GM21619 (cell line): Measurements from ENCODE around the gene AK9.
"Not testable (repeated sequence)": the region's sequence is repeated elsewhere in the genome, so short reads cannot be mapped to it uniquely, and the experiment has no call there.

Source experiments
- ATAC-seq: cut with Tn5 transposase; IDR thresholded peaks from one replicate; pipeline ENCODE4 v1.9.1; 2021; ENCODE audit not compliant: unreplicated experiment

Gene AK9

DNA sequence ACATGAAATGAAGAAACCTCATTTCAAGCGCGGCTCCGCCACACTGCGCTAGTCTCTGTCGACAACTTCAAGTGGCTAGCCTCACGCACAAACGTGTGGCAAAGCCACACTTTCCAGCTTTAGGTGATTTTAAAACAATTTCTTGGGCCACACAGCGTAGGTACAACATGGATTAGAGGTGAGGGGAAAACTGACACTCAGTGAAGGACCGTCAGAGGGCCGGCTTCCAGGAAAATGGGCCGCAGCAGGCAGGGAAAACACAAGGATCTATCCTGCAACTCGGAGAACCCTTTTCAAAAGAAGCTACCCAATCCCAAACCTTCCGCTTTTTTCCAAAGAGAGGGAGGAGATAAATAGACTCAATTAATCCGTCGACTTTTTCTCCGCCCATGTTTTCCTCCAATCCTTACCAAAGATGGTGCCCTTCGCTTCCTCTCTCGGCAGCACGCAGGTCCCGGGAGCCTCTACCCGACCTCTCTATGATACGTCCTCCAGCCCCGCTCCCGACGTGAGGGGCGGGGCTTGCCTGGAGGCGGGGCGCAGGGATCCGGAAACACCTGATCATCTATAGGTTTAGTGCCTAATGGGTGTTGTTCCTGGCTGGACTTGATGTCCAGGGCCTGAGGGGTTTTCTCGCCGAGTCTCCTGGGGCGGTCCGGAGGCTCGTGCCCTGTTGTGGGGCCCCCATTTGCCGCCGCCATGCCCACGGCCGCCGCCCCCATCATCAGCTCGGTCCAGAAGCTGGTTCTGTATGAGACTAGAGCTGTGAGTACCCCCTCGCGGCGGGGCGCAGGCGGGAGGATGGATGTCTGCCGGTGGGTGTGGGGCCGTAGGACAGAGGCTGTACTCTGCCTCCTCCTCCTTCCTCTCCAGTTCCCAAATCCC is at the start of gene AK9, which contains the start of gene FIG4:
Gene AK9, minus strand, starts transcription at position 466 of the 885 bp plus-strand sequence. CDS start 15,457 bp downstream, outside the sequence.
Gene FIG4, plus strand, starts transcription at position 560 of the 885 bp plus-strand sequence. Its CDS starts 140 bp downstream, at position 700.
- peak; percentile 93 for ATAC-seq

DNA sequence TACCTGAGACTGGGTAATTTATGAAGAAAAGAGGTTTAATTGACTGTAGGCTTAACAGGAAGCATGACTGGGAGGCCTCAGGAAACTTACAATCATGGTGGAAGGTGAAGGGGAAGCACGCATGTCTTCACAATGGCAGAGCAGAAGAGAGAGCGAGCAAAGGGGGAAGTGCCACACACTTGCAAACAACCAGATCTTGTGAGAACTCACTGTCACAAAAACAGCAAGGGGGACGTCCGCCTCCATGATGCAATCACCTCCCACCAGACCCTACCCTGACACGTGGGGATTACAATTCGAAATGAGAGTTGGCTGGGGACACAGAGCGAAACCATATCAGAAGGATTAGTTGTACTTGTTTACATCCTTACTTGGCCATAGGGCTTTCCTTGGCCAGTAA is 49.8 kb upstream of the AK9 start:
- no peak for ATAC-seq

DNA sequence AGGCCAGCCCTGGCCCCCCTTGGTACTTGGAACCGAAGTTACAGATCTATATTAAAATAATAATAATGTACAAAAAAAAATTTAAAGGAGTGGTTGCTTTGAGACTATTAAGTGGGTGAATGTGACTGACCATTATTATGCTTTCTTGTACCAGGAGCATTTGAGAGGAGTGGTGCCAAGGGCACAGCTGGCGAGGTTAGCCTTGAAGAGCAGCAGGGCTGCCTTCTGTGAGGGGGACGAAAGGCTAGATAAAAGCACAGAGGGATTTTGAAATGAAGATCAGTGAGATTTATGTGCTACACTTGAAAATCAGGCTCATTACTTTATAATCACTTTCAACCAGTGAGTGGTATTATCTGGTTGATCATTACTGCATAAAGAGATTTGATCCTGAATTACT is 48.7 kb upstream of the AK9 start:
- no peak for ATAC-seq

DNA sequence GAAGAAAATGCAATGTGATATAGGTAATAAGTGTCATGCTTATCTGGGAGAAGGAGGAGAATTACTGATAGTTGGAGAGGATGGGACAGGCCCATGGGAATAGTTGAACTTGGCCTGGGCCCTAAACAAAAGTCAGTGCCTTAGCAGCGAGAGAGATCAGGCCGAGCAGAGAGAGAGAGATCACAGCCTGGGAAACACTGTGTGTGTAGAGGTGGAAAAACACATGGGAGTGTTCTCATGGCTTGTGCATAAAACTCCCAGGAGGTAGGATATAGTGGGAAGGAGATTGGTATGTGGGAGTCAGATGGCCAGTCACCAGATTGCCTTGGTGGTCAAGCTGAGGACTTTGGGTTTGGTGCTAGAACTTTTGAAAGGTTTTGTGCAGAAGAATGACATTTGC is 47.7 kb upstream of the AK9 start:
- no peak for ATAC-seq

DNA sequence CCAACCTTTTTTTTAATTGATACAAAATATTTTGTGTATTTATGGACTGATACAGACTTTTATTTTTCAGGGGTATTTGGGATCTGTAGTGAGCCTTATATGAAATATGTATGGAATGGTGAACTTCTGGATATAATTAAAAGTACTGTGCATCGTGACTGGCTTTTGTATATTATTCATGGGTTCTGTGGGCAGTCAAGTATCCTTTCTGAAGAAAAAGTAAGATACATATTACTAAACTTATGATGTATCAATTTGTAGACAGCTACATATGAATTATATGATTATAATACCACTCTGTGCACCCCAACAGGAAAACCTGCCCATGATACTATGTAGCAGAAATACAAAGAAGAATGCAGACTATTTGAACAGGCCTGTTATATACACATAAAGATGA is 47.3 kb upstream of the AK9 start:
- no peak for ATAC-seq

DNA sequence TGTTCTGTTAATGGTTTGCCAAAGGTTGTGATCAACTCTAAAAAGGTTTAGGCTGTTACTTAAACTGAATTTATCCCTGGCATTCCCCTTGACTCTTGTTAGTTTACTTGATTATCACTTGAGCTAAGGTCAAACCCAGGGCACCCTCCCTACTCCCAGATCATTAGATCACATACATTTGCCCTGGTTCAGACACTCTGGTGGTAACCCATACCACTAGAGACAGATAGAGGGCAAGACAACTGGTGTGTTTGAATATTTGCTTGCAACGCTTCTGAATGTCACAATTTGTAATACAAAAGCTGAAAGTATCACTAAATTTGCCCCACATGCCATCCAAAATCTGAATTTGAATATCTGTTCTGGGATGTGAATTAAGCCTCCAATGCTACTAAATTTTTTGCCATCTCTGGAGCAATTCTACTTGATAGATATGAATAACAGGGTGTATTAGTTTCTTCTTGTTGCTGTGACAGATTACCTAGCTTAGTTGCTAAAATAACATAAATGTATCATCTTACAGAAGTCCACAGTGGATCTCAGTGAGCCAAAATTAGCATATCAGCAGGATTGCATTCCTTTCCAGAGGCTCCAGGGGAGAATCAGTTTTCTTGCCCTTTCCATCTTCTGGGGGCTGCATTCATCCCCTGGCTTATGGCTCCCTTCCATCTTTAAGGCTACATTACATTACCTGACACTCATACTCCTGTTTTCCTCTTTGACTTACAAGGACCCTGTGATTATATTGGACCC is 45.4 kb upstream of the AK9 start:
- no peak for ATAC-seq

DNA sequence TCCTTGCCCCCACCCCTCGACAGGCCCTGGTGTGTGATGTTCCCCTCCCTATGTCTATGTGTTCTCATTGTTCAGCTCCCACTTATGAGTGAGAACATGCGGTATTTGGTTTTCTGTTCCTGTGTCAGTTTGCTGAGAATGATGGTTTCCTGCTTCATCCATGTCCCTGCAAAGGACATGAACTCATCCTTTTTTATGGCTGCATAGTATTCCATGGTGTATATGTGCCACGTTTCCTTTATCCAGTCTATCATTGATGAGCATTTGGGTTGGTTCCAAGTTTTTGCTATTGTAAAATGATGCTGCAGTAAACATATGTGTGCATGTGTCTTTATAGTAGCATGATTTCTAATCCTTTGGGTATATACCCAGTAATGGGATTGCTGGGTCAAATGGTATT is 34.2 kb upstream of the AK9 start:
- not testable (repeated sequence) for ATAC-seq

DNA sequence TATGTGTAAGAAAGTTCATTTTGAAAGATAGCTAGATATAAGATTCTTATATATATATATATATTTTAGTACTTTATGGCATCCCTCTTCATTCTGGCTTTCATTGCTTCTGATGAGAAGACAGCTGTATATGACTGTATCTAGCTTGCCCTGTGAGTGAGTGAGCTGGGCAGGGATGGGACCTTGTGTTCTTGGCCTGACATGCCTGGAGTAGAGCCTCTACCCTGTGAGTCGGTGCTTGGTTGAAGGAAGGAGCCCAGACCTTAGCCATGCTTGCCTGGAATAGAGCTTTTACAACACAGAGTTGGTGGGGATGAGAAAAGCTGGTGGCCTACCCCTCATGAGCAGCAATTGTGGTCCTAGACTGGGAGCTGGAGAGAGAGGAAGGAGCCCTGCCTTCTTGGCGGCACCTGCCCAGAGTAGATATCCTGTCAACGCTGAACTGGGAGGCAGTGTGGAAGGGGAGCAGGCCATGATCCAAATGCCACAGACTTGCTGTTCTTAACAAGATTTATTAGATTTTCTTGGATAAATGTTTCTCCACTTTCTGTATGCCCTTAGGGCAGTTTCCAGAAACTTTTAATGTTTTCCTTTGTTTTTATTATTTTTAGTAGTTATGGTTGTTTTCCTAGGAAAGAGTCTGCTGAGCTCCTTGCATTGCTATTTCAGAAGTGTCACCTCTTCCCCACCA is 31.7 kb upstream of the AK9 start:
- ATAC-seq, result no peak

DNA sequence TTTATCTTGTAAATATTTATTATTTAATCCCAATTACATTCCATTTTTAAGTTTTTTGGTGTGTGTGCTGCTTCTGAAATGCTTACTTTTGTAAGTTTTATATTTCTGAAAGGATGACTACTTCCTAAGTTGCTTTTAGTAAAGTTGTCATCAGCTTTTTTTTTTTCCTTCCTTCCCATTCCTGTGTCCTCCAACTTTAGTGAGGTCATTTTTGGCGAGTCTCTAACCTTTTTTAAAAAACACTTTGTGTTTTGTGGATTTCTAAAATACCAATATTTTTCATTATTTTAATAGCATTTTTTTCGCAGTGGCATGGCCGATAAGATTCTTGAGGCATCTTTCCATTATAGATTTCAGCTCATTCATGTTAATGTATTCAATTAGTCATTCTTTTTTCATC is 31.0 kb upstream of the AK9 start:
- ATAC-seq, result no peak

DNA sequence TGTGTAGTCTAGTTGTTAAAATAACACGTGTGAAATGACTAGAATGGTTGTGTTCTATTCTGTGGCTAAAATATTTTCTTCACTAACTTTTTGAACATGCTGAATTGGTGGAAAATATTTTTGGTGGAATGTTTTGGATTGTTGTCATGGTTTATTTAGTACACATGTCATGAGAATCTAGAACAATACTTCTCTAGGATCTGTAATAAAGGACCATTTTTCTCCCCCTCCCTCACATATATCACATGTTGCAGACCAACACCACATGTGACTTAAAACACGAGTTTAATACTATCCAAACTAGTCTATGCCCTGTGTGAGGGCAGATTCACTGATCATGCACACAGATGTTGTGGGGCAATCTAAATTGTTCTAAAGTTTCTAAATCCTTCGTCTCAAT is 29.3 kb upstream of the AK9 start:
- ATAC-seq, result no peak

DNA sequence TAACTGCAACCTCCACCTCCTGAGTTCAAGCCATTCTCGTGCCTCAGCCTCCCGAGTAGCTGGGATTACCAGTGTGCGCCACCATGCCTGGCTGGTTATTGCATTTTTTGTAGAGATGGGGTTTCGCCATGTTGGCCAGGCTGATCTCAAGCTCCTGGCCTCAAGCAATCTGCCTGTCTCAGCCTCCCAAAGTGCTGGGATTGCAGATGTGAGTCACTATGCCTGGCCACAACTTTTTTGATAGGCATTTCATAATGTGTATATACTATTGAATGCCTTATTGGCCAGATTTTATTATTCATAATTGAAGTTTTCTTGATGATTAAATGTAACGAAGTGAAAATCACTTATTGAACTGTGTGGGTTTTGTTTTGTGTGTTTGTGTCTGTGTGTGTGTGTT is 28.0 kb upstream of the AK9 start:
- ATAC-seq, result no peak

DNA sequence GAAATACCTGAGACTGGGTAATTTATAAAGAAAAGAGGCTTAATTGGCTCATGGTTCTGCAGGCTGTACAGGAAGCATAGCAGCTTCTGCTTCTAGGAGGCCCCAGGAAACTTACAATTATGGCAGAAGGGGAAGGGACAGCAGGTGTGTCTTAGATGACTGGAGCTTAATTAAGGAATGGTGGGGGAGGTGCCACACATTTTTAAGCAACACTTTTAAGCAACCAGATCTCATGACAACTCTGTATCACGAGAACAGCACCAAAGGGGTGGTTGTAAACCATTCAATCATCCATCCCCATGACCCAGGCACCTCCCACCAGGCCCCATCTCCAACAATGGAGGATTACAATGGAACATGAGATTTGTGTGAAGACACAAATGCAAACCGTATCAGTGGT is 27.0 kb upstream of the AK9 start:
- ATAC-seq, result no peak

DNA sequence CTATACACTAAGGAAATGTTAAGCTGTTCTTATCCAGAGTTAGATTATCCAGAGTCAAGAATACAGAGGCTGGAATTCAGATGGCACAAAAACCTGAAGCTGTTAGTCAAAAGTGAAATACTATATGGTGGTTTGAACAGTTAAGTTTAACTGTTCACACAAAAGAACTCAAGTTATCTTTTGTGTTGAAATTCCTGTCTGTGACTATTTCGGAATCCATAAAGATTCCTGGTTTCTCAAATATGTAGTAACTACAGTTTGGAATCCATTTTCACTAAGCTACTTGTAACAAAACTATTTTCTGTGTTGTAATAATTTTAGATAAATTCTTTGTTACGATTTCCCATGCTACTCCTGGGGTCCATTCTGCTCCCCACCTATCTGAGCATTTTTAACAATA is 24.6 kb upstream of the AK9 start:
- no peak for ATAC-seq

DNA sequence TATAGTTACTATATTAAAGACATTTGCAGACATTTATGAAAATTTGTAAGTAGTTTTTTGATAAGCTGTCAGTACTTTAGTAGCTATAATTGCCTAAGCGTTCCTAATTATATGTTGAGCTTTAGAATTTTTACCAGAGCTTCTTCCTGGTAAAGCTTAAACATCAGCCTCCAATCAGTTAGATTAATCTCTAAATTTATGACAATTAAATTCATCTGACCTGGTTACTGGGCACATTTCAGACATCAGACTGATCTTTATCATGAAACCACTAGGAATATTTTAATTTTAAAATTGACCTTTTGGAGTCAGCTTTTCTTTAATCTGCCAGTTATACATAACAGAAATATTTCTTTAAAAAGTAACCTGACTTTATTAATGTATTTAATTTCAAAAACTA is 23.6 kb upstream of the AK9 start:
- no peak for ATAC-seq

DNA sequence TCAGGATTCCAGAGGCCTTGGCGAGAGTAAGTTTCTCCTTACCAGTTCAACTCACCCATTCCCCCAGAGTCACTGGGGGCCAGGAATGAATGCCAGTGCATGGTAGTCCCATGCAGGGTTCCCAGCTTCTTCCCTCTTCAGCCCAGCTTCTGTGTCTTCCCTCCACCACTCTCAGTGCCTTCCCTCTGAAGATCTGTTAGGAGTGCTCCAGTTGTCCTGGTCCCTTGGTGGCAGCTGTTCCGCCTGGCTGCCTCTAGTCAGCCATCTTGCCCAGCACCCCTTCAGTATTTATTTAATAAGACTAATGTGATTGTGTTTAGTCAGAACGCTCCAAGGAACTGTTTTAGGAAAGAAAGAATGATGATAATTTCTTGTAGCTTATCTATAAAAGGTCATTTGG is 23.2 kb upstream of the AK9 start:
- ATAC-seq, result no peak

DNA sequence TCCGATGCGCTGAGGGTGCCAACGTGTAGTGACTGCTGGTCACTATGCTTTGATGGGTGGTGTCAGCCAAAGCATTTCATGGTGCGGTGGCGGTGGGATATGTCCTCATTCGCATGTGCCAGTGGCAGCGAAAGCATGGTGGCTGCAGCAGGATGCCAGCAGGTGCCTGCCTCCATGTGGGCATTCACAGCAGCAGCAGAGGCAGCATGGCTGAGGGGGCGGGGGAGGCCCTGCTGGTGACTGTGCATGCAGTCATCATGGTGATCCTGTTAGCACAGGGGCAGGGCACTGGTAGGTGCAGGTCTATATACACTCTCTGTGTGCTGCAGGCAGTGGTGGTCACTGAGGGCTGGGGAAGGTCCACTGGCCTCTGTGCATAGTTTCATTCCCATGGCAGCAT is 22.1 kb upstream of the AK9 start:
- ATAC-seq, result no peak

DNA sequence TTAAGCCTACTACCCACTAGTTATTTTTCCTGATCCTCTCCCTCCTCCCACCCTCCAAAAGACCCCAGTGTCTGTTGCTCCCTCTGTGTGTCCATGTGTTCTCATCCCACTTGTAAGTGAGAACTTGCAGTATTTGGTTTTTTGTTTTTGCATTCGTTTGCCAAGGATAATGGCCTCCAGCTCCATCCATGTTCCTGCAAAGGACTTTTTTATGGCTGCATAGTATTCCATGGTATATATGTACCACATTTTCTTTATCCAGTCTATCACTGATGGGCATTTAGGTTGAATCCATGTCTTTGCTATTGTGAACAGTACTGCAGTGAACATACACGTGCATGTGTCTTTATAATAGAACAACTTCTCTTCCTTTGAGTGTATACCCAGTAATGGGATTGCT is 17.1 kb upstream of the AK9 start:
- not testable (repeated sequence) for ATAC-seq

DNA sequence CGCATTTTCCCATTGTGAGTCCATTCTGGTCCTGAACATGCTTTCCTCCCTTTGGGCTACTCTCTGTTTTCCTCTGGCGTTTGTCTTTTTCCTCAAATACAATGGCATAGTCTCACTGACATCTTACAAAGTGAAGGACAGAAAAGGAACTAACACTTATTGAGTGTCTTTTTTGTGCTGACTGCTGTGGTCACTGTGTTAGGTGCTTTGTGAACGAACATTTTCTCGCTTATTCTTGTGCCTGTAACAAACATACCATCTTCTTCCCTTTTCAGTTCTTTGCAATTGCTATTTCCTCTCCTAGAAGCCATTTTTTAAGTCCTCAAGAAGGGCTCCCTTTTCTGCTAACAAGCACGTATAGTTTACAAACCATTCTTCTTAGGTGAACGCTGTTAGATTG is 15.5 kb upstream of the AK9 start:
- no peak for ATAC-seq

DNA sequence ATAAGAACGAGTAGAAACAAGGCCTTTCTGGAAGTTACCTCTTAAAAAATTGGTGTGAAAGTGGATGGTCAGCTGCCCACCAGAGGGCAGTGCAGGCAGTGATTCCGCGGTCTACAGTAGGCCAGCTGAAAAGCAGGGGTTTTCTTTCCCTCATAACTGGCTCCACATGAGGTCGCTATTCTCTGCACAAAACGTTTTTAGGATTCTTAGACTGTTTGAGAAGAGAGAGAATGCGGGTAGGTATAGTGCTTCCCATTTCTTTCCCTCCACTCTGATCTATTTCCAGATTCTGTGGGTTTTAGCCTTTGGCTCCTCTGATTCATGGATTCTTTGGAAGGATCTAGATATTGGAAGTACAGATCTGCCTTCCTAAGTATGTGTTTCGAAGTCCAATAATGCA is 14.3 kb upstream of the AK9 start:
- peak; percentile 96 for ATAC-seq

DNA sequence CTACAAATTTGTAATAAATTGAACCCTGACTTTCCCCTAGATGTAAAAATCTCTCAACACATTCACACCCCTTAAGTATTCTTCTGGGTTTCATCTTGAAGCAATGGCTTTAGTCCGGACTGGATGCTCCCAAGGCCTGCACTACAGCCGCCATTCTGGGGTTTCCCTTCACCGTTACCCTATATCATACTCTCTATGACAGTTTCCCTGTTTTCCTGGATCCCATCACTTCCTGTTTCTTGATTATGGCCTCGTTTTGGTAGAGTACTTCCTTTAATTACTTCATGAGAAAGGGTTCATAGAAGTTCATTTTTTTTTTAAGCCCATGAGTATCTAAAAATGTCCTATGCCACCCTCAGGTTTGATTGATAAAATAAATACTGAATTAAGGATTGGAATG is 11.8 kb upstream of the AK9 start:
- ATAC-seq, result no peak

DNA sequence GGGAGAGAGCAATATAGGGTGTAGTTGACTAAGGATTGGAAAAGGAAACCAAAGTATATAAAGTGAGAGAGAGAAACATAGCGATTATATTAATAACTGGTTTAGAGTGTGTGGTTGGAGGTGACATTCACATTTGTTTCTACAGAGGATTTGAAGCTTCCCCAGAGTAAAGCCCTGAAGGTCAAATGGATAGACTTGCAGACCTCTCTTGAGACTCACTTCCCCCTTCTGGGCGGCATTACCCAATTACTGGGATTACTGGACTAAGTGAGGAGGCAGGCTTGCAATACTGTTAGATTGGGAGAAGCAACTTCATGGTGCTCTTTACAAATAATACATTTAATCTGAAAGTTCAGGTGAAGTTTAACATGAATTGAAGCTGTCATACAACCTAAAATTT is 10.8 kb upstream of the AK9 start:
- ATAC-seq, result no peak

DNA sequence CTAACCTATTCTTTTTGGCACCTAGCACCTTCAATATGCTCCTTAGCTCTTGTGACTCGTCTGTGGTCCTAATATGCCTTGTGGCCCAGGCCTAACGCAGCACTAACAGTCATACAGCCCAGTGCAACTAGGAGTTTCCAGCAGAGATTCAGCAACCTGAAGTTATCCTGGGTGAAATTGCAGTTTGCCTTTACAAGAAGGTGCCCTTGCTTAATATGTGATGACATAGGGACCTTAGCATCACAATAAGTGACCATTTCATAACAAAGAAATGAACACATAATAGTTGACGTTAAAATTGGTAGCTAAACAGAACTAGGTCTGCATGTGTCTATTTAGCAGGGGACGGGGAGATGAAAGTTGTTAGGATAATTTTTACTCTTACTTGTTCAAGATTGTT is 10.2 kb upstream of the AK9 start:
- no peak for ATAC-seq
